ENCODE data around the gene CDYL2.

DNA sequence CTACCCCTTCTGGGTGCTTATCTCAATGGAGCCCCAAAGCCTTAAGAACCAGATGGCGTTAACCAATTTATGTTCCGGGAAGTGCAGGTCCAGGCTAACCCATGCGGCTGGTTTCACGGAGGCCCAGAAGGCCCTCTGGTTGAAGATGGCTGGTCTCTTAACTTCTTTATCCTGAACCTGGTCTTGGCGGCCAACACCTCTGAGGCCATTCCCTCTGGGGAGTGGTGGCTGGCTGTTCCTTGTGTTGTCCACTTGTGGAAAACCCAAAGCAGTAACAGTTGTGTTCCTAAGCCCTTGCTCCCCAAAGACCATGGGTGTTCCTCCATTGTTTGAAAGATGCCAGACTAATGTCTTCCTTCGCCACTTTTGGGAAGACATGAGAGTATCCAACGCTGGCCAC lies 1.5 kb downstream of the CDYL2 start:
- TF ChIP-seq, protein P1, sequence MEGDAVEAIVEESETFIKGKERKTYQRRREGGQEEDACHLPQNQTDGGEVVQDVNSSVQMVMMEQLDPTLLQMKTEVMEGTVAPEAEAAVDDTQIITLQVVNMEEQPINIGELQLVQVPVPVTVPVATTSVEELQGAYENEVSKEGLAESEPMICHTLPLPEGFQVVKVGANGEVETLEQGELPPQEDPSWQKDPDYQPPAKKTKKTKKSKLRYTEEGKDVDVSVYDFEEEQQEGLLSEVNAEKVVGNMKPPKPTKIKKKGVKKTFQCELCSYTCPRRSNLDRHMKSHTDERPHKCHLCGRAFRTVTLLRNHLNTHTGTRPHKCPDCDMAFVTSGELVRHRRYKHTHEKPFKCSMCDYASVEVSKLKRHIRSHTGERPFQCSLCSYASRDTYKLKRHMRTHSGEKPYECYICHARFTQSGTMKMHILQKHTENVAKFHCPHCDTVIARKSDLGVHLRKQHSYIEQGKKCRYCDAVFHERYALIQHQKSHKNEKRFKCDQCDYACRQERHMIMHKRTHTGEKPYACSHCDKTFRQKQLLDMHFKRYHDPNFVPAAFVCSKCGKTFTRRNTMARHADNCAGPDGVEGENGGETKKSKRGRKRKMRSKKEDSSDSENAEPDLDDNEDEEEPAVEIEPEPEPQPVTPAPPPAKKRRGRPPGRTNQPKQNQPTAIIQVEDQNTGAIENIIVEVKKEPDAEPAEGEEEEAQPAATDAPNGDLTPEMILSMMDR (IDR thresholded peaks at IDR 0.05; ENCODE audit: poor library complexity) = no peak
- no peak for TF ChIP-seq EZH2 (IDR thresholded peaks at IDR 0.05; ENCODE audit: borderline replicate concordance)
- no peak for TF ChIP-seq EZH2phosphoT487 (IDR thresholded peaks at IDR 0.05; ENCODE audit: low read depth, severe bottlenecking, unreplicated experiment)

Data from hepatocyte (in vitro differentiated cells).